Vagina (tissue), 2 donors: ENCODE data around the gene UBR4. TPM values are rescaled to one million over a fixed set of nuclear protein-coding genes. Genes with fewer than 3 reads are reported as not detected.
A peak's percentile ranks its signal among the peaks of the same experiment; 100 is the strongest.

Experiments
- DNase-seq, 2 donors: peaks; one replicate each; pipeline ENCODE4 v3.0.0-alpha.2; 2017; ENCODE audit errors: extremely low spot score in 2 of 2
- H3K27ac ChIP-seq: fragments of 200-600 bp; sonication (generic); one replicate; pipeline ENCODE4 v1.5.1; 2019
- H3K27me3 ChIP-seq: fragments of 200-600 bp; sonication (generic); one replicate; pipeline ENCODE4 v1.5.1; 2019
- H3K36me3 ChIP-seq, 2 donors: fragments of 200-600 bp; sonication (generic); one replicate each; pipeline ENCODE4 v1.5.1; 2017 to 2019
- H3K4me1 ChIP-seq: fragments of 200-600 bp; sonication (generic); one replicate; pipeline ENCODE4 v1.5.1; 2019
- H3K4me3 ChIP-seq, 2 donors: fragments of 200-600 bp; sonication (generic); 1 replicate in 1 of 2; 2 replicates in 1 of 2; pipeline ENCODE4 v1.5.1; 2016 to 2019
- H3K9me3 ChIP-seq: fragments of 200-600 bp; sonication (generic); one replicate; pipeline ENCODE4 v1.5.1; 2019
- CTCF ChIP-seq, 3 experiments: fragments of 450-650 bp in 2 of 3; fragments of 200-600 bp in 1 of 3; sonication (generic) in 1 of 3; IDR thresholded peaks; one replicate each; pipeline ENCODE4 v1.5.1; 2017 to 2019; ENCODE audit warnings: antibody characterized with exemption in 3 of 3, mild to moderate bottlenecking in 2 of 3, moderate library complexity in 2 of 3
- POLR2A ChIP-seq, 2 donors: fragments of 450-650 bp; IDR thresholded peaks; one replicate each; pipeline ENCODE4 v1.6.1; 2017; ENCODE audit warnings: antibody characterized with exemption in 2 of 2, mild to moderate bottlenecking in 2 of 2, moderate library complexity in 2 of 2
- POLR2AphosphoS5 ChIP-seq, 2 donors: sonication (generic); formaldehyde crosslinking; IDR thresholded peaks; one replicate each; pipeline ENCODE4 v1.9.0; 2017; ENCODE audit warnings: antibody characterized with exemption in 2 of 2, mild to moderate bottlenecking in 2 of 2, low read depth in 1 of 2; ENCODE audit not compliant: insufficient read depth in 1 of 2
- intact Hi-C: fragments of 100-400 bp; cut with DNase I; formaldehyde crosslinking; loops from one replicate; pipeline ENCODE4 v1.15.1; 2023
- total RNA-seq: library from RNA; depleted of rRNA; stranded (reverse); fragments of >200 nt; gene quantifications from one replicate; pipeline ENCODE4 v1.2.3, GENCODE V29; 2016

The UBR4 gene
- total RNA-seq, 1 donor from 2014 or later = 157 TPM

DNA sequence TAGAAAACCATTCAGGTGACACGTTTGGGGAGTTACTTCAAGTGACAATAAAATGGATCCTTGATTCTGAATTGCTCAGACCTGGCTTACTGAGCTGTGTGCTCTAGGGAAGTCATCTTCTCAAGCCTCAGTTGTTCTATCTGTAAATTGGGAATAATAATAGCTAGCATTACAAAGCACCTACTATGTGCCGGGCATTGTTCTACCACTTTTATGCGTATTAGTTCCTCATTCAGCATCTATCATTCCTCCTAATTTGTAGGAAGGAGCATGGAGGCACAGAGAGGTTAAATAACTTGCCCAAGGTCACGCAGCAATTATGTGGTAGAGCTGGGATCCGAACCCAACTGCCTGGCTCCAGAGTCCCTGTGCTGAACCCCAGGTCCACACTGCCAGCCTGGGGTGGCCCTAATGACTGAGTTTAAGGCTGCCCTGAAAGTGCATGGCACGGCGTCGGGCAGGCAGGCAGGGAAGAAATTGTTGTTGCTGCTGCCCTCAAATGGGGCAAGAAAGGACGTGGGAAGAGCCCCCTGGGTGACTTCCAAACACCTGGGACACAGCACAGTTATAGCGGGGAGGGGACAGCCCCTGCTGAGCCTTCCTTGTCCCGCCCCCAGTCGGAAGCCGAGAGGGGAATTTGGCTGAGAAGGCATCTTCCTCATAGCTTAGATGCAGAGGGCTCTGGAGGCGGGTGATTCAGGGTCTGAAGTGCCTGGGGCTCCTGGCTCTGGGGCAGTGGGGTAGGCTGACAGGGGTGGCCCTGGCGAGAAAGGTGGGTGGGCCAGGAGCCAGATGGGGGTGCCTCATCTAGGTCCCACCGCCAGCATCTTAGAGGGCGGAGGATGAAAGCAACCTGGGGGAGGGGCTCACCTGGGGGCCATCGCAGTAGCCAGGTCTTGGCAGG, 167.1 kb downstream of the UBR4 start:
- Histone ChIP-seq H3K9me3 (no peaks in the 10 kb centered on the region), H3K27me3 (no peaks in the 10 kb centered on the region), H3K27ac (no peak overlapping the region), H3K4me1 (no peaks in the 10 kb centered on the region), H3K36me3 (no peaks in the 10 kb centered on the region), H3K4me3 (no peak overlapping the region)
- no peak for DNase-seq
- intact Hi-C loops = no loop called here
- TF ChIP-seq POLR2AphosphoS5 (IDR thresholded peaks at IDR 0.05; ENCODE audit: insufficient read depth in 1 of 2, low read depth in 1 of 2) (no peak), POLR2A (IDR thresholded peaks at IDR 0.05) (no peak)

GRCh38 chr1:19040010-19040680, 169.9 kb downstream of the UBR4 start:
- no peak overlapping the region for H3K27ac ChIP-seq
- H3K36me3 ChIP-seq = no peaks in the 10 kb centered on the region
- intact Hi-C loops = no loop called here
- H3K4me1 ChIP-seq = peaks cover 12% of the 10 kb centered on the region
- no peak for DNase-seq
- no peaks in the 10 kb centered on the region for H3K27me3 ChIP-seq
- H3K4me3 ChIP-seq = no peak overlapping the region
- TF ChIP-seq CTCF (IDR thresholded peaks at IDR 0.05) (no peak), POLR2A (IDR thresholded peaks at IDR 0.05) (no peak), POLR2AphosphoS5 (IDR thresholded peaks at IDR 0.05; ENCODE audit: insufficient read depth in 1 of 2, low read depth in 1 of 2) (no peak)
- H3K9me3 ChIP-seq = no peaks in the 10 kb centered on the region

DNA sequence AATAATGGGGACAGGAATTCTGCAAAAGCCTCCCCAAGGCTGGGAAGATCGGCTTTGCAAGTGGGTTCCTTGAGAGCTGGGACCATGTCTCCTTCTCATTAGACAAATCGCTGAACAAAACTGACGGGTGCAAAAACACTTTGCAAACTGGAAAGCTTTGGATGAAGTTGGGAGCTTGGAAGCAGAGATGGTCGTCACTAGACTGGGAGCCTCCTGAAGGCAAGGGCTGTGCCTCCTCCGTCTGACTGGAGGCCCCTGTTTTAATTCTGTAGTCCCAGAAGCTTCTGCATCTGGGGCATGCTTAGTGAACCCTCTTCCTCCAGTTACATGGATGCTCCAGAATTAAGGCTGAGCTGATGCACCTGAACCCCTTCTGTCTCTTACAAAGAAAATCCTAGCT, 171.3 kb downstream of the UBR4 start:
- intact Hi-C loops = no loop called here
- Histone ChIP-seq H3K36me3 (no peaks in the 10 kb centered on the region), H3K4me3 (no peak overlapping the region), H3K9me3 (no peaks in the 10 kb centered on the region), H3K27me3 (no peaks in the 10 kb centered on the region), H3K4me1 (peaks cover 14% of the 10 kb centered on the region), H3K27ac (no peak overlapping the region)
- no peak for DNase-seq
- TF ChIP-seq POLR2AphosphoS5 (IDR thresholded peaks at IDR 0.05; ENCODE audit: insufficient read depth in 1 of 2, low read depth in 1 of 2) (no peak), POLR2A (IDR thresholded peaks at IDR 0.05) (no peak), CTCF (IDR thresholded peaks at IDR 0.05) (no peak)

GRCh38 chr1:19038096-19038495, 172.0 kb downstream of the UBR4 start:
- Histone ChIP-seq H3K4me1 (peaks cover 18% of the 10 kb centered on the region), H3K9me3 (no peaks in the 10 kb centered on the region), H3K27ac (no peak overlapping the region), H3K4me3 (no peak overlapping the region), H3K36me3 (no peaks in the 10 kb centered on the region), H3K27me3 (no peaks in the 10 kb centered on the region)
- TF ChIP-seq POLR2AphosphoS5 (IDR thresholded peaks at IDR 0.05; ENCODE audit: insufficient read depth in 1 of 2, low read depth in 1 of 2) (no peak), CTCF (IDR thresholded peaks at IDR 0.05) (no peak)
- peak in 1 of 2 donors; percentile 79 for DNase-seq
- intact Hi-C loops = no loop called here

- peak in 1 of 2 donors; percentile 70 for DNase-seq
- Histone ChIP-seq H3K4me1 (peaks cover 18% of the 10 kb centered on the region), H3K27ac (no peak overlapping the region), H3K27me3 (no peaks in the 10 kb centered on the region), H3K4me3 (no peak overlapping the region), H3K9me3 (no peaks in the 10 kb centered on the region), H3K36me3 (no peaks in the 10 kb centered on the region)
- TF ChIP-seq POLR2AphosphoS5 (IDR thresholded peaks at IDR 0.05; ENCODE audit: insufficient read depth in 1 of 2, low read depth in 1 of 2) (no peak), CTCF (IDR thresholded peaks at IDR 0.05) (no peak), POLR2A (IDR thresholded peaks at IDR 0.05) (no peak)
- intact Hi-C loops = no loop called here
Measured at GRCh38 chr1:19037659-19038058, 172.4 kb downstream of the UBR4 start.
